Left renal cortex interstitium (tissue), 4 donors: Measurements from ENCODE around the gene ELF4. TPM values are rescaled to one million over a fixed set of nuclear protein-coding genes. Genes with fewer than 3 reads are reported as not detected.

Experiments
- DNase-seq, 4 donors: peaks; one replicate each; pipeline ENCODE4 v3.0.0-alpha.2; 2013; ENCODE audit warnings: low read depth in 4 of 4, low spot score in 2 of 4, missing footprints in 1 of 4
- polyA plus RNA-seq, 4 donors: library from polyadenylated mRNA; unstranded; fragments of 120-200 nt; gene quantifications; one replicate each; pipeline ENCODE4 v1.2.1, GENCODE V29; 2013; ENCODE audit not compliant: insufficient read length in 4 of 4

The ELF4 gene
- polyA plus RNA-seq, 4 donors: 10.6 to 12.1 (median 11.4) TPM

GRCh38 chrX:130085551-130086446, 24.5 kb downstream of the ELF4 start:
- no peak for DNase-seq

GRCh38 chrX:130084631-130085237, 25.6 kb downstream of the ELF4 start:
- no peak for DNase-seq

DNA sequence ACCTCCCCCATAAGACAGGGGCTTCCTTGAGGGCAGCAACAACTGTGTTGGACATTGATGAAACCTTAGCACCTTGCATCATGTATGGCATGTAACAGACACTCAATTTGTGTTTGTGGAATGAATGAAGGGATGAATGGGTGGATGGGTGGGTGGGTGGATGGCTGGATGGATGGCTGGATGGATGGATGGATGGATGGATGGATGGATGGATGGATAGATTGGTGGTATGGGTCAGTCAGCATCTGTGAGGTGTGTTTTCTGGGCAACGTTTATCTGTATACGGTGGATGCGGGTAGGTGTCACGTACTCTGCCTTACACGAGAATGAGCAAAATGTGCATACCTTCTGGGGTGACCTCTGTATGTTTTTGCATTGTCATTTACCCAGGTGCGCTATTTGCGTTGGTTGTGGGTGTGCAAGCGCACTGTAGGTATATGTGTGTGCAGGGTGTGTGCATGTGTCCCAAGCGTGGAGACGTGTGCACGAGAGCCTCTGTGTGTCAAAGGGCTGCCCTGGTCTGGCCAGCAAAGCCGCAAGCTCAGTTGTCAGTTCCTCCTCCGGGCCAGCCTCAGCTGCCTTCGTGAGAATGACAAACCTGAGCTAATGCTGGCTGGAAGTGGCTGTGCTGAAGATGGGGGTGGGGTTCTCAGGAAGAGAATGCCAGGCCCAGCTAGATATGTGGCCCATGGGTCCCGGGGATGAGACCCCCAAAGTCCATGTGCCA, 26.5 kb downstream of the ELF4 start:
- no peak for DNase-seq

GRCh38 chrX:130083107-130083490, 27.2 kb downstream of the ELF4 start:
- no peak for DNase-seq

GRCh38 chrX:130082244-130083106, 27.8 kb downstream of the ELF4 start:
- no peak for DNase-seq

DNA sequence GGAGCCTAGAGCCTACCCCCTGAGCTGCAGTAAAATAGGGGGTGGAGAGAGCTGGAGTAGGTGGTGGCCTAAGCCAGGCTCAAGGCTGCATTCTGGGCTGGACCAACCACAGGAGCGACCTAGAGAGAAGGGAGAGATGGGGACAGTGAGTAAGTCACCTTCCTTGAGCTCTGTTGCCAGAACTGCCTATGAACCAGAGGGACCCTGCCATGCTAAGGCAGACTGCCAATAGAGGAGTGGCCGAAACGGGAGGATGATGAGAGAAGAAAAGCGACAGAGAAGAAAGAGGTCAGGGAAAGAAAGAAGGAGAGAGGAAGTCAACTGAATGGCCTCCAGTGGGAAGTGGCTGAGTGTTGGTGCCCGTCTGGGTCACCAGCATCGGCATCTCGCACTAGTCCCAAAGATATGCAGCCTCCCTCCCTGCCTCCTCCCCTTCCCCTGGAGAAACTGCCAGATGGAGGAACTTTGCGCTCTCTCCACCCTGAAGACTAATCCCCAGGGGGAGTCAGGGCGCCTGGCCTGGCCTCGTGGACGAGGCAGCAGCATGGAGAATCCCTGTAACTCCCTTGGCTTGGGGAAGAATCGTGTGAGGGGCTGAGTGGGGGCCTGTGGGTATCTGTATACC, 28.8 kb downstream of the ELF4 start:
- no peak for DNase-seq

GRCh38 chrX:130080791-130081367, 29.4 kb downstream of the ELF4 start:
- no peak for DNase-seq

GRCh38 chrX:130079824-130080406, 30.4 kb downstream of the ELF4 start:
- DNase-seq: peak in 1 of 4 donors; percentile 48

DNA sequence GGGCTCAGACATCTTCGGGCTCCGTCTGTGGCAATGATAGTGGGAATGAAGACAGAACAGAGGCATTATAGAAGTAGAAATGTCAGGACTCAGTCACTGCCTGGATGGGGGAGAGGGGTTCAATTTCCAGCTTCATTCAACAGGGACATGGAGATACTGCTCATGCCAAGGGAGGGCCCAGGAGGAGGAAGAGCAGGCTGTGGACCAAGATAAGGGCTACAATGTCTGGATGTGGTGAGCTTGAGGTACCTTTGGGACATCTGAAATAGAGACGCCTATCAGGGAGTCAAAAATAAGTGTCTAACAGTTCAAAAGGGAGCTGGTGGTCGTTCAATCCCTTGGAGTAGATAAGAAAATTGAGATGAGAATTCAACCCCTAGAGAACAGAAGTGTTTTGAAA, 34.5 kb downstream of the ELF4 start:
- DNase-seq: no peak

- no peak for DNase-seq
Observed at GRCh38 chrX:130072345-130072740, 38.0 kb downstream of the ELF4 start.

GRCh38 chrX:130071611-130072344, 38.5 kb downstream of the ELF4 start:
- no peak for DNase-seq

- DNase-seq: no peak
Observed at GRCh38 chrX:130066975-130067615, 43.2 kb downstream of the ELF4 start.

- DNase-seq: peak in 2 of 4 donors; percentile 48 to 50
Observed at GRCh38 chrX:130060122-130061069, 49.9 kb downstream of the ELF4 start.

- no peak for DNase-seq
Observed at GRCh38 chrX:130058652-130059051, 51.6 kb downstream of the ELF4 start.

DNA sequence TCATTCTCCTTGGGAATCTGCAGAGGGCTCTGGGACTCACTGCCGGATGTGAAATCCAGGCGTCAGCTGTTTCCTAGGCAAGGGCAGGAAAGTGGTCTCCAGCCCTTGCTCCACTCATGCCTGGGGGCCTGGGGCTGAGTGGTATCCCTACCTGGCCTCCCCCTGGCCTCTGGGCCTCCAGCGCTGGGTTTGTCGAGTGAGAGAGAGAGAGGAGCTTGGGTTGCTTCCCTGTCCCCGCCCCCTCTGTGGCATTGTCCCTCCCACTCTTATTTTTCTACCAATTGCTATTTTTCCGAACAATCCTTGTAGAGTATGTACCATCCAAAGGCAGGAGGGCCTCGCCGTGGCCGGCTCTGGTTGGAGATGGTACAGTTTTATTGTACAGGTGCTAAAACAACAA, 53.1 kb downstream of the ELF4 start:
- no peak for DNase-seq

DNA sequence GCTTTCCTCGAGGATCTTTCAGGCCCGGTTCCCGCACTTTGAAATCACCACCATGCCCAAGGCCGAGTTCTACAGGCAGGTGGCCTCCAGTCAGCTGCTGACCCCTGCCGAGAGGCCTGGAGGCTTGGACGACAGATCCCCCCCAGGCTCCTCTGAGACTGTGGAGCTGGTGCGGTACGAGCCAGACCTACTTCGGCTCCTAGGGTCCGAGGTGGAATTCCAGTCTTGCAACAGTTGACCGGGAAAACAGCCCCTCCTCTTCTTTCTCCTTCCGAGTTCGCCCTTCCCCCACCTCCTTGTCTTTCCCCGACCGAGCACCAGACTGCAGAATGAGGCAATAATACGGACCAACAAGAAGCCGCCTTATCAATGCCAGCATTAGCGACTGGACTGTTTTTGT, 54.4 kb downstream of the ELF4 start:
- no peak for DNase-seq

- no peak for DNase-seq
Observed at GRCh38 chrX:130055103-130055502, 55.2 kb downstream of the ELF4 start.
